GM18909 (cell line): ENCODE measurements around the gene LDAF1.

ENCODE experiments used
- ATAC-seq: cut with Tn5 transposase; IDR thresholded peaks from one replicate; pipeline ENCODE4 v1.9.1; 2021; ENCODE audit warnings: mild to moderate bottlenecking; ENCODE audit not compliant: unreplicated experiment, poor library complexity

Gene LDAF1

GRCh38 chr16:21227866-21228265, 69.4 kb downstream of the LDAF1 start:
- ATAC-seq, result no peak

- no peak for ATAC-seq
Observed at GRCh38 chr16:21228361-21228872, 69.9 kb downstream of the LDAF1 start.
